GM12874 (cell line): ENCODE data around the gene PSMD13.

ENCODE experiments used
- CTCF ChIP-seq: IDR thresholded peaks from 2 replicates; pipeline ENCODE4 v1.5.1; 2011; ENCODE audit warnings: low read depth, mild to moderate bottlenecking, control low read depth, low read length, moderate library complexity; ENCODE audit not compliant: insufficient read depth

Gene PSMD13

GRCh38 chr11:289712-290620 lies 53.2 kb downstream of the PSMD13 start:
- no peak for TF ChIP-seq CTCF

GRCh38 chr11:290621-291231 lies 54.0 kb downstream of the PSMD13 start:
- no peak for TF ChIP-seq CTCF

GRCh38 chr11:291281-292210 lies 54.8 kb downstream of the PSMD13 start:
- TF ChIP-seq CTCF, result no peak

GRCh38 chr11:292211-293121 lies 55.7 kb downstream of the PSMD13 start:
- TF ChIP-seq CTCF, result no peak

GRCh38 chr11:293271-293851 lies 56.6 kb downstream of the PSMD13 start:
- TF ChIP-seq CTCF, result no peak

- TF ChIP-seq CTCF, result no peak
Measured at GRCh38 chr11:293852-294661, 57.3 kb downstream of the PSMD13 start.
